Fibroblast of skin of left quadriceps (primary cell): ENCODE results near the gene ADO.
"Not testable (repeated sequence)": the region's sequence is repeated elsewhere in the genome, so short reads cannot be mapped to it uniquely, and the experiment has no call there.

Experiments used
- DNase-seq, 2 experiments: peaks; one replicate each; pipeline ENCODE4 v3.0.0-alpha.2; 2013; ENCODE audit warnings: low read depth in 2 of 2

ADO gene

DNA sequence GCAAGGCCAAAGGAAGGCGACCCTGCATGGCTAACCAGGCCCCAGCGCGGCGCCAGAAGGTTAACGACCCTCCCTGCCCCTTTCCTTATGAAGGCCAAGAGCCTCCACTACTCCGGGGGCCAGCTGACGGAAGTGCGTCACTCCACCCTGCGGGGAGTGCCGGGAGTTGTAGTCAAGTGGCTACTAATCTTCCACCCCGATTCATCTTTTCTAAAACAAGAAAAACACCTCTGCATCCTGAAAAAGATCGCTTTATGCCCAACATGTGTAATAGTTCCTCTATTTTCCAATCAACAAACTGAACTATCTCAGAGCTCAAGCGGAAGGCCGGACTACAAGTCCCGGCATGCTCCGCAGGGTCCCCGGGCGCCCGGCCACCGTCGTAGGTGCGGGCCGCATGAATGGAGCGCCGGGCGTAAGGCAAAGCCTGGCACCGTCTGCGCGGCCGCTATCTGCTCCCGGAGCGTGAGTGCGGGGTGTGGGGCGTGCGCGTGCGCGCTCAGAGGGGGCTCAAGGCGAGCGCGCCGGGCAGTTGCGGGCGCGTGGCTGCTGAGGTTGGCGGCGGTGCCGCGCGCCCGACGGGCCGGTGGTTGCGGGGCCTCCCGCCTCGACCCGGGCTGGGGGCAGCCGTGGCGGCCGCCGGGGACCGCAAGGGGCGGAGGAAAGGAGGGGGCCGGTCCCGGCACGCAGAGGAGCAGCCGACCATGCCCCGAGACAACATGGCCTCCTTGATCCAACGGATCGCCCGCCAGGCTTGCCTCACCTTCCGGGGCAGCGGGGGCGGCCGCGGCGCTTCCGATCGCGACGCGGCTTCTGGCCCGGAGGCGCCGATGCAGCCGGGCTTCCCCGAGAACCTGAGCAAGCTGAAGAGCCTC, at the start of gene ADO:
TSS of gene ADO (plus strand) at position 365 of the 875 bp plus-strand sequence. CDS start at position 705, 340 bp downstream.
- peak; percentile 63 to 64 for DNase-seq

DNA sequence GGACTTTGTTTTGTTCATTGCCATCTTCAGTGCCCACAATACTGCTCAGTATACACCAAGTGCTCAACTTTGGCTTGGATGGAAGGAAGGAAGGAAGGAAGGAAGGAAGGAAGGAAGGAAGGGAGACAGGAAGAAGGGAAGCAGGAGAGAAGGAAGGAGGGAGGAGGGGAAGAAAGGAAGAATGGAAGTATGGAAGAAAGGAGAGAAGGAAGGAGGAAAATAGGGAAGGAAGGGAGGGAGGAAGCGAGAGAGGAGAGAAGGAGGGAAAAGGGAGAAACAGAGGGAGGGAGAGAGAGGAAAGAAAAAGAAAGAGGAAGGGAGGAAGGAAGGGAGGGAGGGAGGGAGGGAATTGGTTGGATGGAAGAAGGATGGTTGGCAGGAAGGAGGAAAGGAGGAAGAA, 49.6 kb upstream of the ADO start:
- DNase-seq: no peak

DNA sequence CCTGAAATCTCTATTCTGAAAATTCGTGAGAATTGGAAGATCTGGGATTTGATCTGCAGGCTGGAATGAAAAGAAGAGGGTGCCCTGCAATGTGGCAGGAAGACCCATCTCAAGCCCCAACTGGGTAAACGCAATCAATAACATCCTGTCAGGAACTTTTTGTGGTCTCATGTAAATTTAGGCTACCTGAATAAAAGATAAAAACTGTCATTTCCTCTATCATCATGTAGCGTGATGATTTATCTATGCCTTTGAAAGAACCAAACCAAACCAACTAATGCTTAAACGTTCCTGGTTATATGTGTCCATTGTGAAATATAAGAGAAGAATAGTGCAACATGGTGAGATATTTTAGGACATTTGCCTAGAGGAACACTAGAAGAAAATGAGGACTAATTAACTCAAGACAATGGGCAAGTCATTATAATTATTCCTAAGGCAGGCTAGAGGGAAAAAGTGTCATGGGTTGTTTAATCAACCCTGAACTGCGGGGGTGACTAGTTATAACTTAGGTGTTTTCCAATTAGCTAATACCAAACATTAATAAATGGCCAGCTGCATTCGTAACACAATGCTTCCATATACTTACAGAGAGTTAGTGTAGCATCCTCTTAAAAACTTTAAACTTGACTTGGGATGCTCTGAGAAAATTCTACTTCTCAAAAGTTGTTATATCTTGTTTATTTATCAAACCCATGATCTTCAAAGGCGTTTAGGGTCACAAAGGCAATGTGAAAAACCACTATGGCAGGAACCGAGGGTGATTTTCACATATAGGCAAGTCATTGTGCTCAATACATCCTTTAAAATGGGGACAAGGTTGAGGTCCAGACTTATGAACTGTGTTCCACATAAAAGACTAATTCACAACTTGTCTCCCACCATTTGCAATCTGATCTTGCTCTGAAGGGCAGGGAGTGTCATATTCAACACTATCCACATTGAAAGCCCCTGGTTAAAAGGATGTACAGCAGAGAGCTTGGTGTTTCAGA, 48.6 kb upstream of the ADO start:
- no peak for DNase-seq

DNA sequence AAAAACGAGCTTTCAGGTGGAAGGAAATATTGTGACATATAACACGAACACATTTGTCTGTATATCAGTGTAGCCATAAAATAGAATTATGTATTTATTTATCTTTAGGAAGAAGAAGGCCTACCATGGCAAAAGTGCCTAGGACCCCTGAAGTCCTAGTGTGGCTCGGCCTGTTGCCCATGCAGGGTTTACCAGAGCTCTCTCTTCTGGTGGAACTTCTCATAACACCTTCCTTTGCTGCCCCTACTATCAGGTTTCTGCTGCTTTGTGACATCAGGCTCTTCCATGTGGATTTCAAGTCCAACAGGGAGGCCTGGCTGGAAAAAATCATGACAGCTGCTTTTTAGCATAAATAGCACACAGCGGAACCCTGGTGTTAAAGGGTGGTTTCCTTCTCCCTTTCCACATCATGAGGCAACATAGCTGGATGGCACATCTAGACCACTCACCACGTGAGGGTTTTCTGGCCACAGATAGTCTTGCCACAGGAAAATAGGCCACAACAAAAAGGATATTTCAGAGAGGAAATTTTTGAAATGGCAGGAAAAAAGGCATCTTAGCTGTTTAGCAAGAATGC, 44.8 kb upstream of the ADO start:
- DNase-seq: no peak

DNA sequence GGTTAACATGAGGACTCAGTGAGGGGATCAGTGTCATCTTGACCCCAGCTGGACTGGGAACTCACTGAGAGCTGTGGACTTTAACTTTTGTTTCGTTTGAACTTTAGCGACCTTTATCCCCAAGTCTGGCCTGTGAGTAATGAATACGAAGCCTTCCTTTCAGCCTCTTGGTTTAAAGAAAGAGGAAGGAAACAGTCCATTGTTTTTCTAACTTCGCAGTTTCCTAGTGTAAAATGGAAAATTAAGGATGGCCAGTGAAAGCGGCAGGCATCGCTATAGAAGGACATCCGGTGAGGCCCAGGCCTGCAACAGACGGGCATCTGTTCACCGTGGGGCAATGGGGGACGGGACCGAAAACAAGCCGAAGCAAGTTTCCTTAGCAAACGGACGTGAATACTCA, 44.1 kb upstream of the ADO start:
- DNase-seq: no peak

DNA sequence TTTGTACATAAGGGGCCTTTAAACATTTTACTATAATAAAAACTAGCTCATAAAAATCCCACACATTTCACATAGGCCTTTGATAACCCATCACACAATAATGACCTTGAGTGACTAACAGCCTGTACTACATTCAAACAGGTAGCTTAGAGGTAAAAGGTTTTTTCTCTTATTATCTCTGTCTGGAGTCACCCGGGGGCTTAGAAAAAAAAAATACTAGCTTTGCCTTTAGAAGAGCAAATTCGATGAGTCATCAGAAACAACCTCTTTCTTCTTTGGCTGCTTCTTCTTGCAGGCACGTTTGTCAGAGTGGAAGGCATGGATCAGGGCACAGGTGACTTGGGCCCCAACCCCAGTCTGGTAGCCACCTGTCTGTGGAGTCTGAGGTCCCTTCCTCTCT, 43.4 kb upstream of the ADO start:
- no peak for DNase-seq

DNA sequence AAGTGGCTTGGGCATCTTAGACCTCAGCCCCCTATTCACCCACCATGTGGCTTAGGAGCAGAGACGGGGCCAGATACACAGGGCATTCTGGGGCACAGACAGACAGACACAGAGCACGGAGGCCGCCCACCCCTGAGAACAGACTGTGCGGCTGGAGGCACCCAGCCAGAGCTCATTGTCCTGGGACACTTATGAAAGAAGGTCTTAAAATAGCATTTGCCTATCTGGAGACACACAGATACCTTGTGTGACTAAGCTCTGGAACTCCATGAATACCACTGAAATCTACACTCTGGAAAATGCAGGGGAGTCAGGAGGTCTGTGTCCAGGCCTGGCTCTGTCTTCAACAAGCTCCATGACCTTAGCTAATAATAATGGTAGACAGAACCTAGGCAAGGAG, 41.4 kb upstream of the ADO start:
- DNase-seq: no peak

DNA sequence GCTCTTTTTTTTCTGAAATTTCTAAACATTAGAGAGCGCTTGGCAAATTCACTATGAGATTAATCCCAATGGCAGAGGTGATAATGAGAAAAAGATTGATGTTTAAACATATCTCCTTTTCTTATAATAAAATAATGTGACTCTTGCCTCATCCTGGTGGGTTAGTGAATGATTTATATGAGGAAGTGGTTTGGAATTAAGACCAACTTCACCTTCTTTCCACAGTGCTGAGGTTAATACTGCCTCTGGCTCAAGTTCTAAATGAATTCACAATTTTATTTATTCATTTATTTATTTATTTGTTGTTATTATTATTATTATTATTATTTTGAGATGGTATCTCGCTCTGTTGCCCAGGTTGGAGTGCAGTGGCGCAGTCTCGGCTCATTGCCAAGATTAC, 40.5 kb upstream of the ADO start:
- DNase-seq: no peak

DNA sequence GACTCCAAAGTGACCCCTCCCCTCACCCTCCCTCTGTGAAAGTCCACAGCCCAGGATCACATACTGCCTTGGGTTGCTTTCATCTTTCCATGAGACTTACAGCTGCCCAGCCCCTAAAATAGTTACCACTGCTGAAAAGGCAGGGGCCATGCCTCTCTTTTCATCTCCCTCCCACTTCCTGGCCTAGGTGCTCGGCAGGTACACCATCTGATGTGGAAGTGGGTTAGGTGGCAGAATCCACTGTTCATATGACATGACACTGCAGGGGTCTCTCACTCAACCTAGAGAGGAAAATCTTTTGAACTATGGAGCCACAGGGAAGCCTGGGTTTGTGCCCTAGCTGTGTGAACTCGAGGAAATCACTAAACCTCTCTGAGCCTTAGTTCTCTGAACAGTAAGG, 38.8 kb upstream of the ADO start:
- no peak for DNase-seq

DNA sequence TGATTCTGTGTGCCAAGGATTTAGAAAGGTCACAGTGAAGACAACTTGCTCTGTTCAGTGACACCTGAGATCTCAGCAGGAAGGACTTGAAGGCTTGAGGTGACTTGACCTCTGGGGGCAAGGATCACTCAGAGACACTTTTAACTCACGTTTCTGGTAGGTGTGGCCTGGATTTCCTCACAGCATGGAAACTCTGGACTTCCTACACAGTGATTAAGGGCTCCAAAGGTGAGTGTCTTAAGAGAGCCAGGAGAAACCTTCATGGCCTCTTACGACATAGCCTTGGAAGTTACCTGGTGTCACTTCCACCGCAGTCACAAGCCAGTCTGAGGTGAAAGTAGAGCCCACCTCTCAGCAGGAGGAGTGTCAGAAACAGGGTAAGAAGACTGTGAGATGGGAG, 38.1 kb upstream of the ADO start:
- DNase-seq: no peak

DNA sequence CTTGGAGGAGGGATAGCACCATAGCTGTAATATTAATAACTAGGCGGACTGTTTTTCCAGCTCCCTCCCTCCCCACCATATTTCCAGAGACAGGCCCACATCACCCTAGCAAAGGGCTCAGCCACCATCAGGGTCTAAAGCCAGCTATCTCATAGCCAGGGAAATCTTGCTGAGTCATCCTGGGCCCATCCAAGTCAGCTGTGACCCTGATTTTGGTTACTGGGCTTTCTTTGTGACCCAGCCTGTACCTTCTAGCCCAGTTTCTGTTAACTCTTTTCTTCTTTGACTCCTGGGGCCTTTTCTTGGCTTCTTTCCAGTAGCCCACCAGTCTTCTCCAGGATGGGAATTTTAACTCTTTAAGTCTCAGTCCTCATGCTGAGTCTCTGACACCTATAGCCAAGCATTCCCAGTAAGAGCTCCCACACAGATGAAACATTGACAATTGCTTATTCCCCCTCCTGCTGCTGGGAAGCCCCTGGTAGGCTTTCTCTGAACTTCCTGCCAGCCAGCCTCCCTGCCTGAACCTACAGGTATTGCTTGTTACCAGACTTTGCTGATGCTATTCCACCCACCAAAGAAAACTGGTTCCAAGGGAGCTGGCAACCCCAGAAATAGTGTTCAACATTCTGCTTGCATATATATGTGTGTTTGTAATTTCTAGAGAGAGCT, 34.8 kb upstream of the ADO start:
- DNase-seq: no peak

DNA sequence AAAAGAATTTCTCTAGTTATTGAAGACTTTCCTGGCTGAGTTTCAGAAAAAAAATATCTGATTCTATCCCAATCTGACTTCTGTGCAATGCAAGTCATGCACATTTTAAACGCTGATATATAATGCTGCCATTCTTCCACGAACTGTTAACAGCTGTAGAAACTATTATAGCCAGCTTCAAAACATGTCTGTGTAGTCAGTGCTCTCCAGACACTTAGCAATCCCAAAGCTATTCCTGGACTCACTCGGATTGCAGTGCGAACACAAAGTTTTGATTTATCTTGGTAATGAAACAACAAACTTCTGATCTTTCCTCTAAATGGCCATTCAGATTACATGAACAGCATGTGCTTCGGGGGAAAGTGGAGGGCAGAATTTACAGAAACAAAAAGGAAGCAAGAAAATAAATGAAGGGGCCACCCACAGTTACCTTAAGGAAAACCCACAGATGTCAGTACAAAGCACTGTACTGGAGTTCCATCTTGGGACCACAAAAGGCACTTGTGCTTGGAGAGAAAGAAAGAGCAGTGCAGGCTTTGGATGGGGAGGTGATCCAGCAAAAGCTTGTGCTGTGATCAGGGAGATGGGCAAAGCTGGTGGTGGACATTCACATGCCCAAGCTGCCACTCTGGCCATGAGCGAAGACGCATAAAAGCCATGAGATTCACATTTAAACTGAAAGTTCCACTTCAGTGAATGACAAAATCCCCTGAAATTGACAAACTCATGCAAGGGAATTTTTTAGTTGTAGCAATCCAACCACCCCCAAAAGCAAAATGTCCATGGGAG, 32.1 kb upstream of the ADO start:
- DNase-seq: no peak

DNA sequence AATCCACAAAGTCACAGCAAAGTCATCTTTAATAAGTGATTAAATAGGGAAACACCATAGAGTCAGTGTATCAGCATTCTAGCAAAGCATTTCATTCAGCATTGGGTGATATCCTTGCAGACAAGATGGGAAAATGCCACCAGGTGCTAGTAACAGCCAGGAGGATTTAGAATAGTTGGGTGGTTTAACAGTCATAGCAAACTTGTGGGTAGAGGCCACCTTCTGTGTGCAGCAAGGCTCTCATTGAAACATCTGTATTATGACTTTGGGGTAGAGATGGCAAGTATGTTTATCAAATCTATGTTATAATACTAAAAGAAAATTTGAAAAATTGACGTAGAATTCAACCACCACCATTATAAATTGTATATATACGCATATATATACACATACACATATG, 26.4 kb upstream of the ADO start:
- no peak for DNase-seq

DNA sequence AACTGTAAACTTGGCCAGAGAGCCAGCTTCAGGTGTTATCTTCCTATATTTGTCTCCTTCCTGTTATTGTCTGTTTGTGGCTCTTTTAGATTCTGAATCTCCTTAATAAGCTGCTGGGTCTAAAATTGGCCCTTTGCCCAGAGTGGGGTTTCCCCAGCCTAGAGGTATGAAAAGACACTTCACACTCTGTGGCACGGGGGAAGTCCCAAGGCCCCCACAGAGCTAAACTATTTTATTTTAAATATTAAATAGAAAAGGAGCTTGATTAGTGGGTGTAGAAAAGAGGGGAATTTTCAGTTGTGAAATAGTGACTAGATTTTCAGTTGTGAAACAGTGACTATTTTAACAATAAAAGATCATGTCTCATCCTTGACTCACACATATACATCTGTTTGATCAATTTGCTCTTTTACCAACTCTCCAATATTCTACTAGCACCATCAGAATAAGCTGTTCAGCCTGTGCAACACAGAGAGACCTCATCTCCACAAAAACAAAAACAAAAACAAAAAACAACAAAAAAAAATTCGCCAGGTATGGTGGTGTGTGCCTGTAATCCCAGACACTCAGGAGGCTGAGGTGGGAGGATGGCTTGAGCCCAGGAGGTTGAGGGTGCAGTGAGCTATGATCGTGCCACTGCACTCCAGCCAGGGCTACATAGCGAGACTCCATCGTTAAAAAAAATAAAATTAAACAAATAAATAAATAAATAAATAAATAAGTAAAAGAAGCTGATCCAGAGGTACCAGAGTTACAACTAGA, 24.9 kb upstream of the ADO start:
- no peak for DNase-seq

DNA sequence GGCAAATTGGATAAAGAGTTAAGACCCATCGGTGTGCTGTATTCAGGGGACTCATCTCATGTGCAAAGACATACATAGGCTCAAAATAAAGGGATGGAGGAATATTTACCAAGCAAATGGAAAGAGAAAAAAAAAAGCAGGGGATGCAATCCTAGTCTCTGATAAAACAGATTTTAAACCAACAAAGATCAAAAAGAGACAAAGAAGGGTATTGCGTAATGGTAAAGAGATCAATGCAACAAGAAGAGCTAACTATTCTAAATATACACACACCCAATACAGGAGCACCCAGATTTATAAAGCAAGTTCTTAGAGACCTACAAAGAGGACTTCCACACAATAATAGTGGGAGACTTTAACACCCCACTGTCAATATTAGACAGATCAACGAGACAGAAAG, 20.0 kb upstream of the ADO start:
- DNase-seq: not testable (repeated sequence)

DNA sequence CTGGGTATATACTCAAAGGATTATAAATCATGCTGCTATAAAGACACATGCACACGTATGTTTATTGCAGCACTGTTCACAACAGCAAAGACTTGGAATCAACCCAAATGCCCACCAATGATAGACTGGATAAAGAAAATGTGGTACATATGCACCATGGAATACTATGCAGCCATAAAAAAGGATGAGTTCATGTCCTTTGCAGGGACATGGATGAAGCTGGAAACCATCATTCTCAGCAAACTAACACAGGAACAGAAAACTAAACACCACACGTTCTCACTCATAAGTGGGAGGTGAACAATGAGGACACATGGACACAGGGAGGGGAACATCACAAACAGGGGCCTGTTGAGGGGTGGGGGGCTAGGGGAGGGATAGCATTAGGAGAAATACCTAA, 16.2 kb upstream of the ADO start:
- DNase-seq: not testable (repeated sequence)

DNA sequence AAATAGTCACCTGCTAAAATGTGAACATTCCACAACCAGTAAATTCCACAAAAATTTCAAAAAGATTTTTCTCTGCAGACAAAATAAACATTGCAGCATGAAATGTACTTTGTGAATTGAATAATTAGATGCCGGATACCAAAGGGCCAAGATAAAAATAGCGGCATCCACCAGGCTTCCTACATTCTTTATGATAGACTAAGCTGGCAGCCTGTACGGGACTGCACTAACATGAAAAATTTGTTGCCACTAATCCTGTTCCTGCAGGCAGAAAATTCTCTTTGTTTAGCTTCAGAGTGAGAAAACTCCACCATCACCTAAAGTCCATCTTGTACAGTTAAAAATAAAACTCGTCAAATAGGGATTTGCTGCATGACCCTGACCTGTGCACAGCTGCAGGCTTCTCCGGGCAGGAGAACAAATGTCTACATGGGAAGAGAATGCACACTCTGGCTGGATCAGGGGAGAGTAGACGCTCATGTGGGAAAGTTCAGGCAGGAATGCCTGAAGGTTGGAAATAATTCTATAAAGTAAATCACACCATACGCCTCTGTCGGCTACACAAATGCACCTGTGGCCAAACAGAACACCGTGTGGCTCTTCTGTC, 15.6 kb upstream of the ADO start:
- DNase-seq: no peak

DNA sequence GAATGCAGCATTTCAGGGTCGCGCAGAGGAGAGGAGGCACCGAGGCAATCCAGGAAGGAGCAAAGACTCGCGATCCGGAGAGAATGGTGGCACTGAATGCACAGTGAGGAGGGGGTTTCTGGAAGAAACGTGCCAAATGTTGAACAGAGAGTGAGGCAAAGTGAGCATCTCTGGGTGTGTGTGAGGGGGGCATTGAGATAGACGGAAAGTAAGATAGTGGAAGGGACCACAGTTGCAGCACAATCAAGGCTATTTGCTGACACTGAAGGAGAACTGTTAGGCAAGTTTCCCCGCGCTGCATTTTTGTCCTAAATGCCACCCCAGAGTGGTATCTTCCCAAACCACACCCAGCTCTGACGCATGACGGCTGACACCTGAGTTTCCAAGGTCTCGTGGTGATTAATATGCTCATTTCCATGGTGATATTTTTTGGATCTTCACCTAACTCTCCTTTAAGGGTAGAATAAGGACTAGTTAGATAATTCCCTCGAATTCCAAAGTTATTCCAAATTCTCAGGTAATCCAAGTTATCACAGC, 14.4 kb upstream of the ADO start:
- no peak for DNase-seq

DNA sequence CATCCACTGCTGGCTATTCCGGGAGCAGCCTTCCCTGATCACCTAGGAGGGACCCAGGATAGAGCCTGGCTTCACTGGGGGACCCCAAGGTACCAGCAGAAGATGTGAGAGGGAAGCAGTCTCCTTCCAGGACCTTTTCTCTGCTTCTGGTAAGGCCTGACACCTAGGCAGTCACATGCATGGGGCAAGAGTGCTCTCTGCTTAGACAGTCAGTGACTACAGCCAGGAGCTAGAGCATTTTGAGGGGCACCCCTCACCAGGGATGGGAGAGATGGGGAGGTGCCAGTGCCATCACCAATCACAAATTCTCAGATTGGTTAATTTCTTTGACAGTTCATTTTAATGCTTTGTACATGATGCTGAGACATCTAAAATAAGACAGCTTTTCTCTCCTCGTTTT, 13.9 kb upstream of the ADO start:
- DNase-seq: no peak

DNA sequence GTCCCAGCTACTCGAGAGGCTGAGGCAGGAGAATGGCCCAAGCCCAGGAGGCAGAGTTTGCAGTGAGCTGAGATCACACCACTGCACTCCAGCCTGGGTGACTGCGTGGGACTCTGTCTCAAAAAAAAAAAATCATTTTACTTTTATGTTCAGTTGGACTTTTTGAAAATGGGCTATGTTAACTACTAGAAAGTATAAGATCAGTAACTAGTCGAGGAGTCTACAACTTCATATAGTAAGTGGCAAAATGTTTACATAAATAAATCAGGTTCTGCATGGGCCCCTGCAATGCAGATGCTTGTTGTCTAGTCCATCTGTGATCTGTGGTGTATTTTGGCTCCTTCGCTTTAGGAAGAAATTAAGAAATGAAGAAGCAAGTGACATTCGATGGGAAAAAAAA, 12.3 kb upstream of the ADO start:
- DNase-seq: no peak
